Fibroblast of the aortic adventitia (primary cell): Measurements from ENCODE around the gene CHRM1. TPM values are rescaled to one million over a fixed set of nuclear protein-coding genes. Genes with fewer than 3 reads are reported as not detected.
"Not testable (repeated sequence)": the region's sequence is repeated elsewhere in the genome, so short reads cannot be mapped to it uniquely, and the experiment has no call there.

Experiments used
- DNase-seq: peaks from one replicate; pipeline ENCODE4 v3.0.0-alpha.2; 2010; ENCODE audit warnings: low read depth
- H3K4me3 ChIP-seq: 2 replicates; pipeline ENCODE4 v1.5.1; 2011; ENCODE audit warnings: low read depth, mild to moderate bottlenecking, control low read depth, low read length, moderate library complexity
- small RNA-seq: library from RNA; depleted of rRNA; stranded (forward); fragments of <200 nt; gene quantifications from one replicate; pipeline ENCODE3, GENCODE V24; 2012
- total RNA-seq: library from RNA; depleted of rRNA; stranded (reverse); fragments of >200 nt; gene quantifications from 2 replicates; pipeline ENCODE4 v1.2.3, GENCODE V29; 2012; ENCODE audit warnings: low replicate concordance
- TF ChIP-seq, protein P1 (sequence below): IDR thresholded peaks from 2 replicates; pipeline ENCODE4 v1.5.1; 2011; ENCODE audit warnings: mild to moderate bottlenecking, low read length, control low read depth, inconsistent platforms; ENCODE audit not compliant: insufficient read depth

CHRM1 gene
- total RNA-seq, 1 donor: not detected

DNA sequence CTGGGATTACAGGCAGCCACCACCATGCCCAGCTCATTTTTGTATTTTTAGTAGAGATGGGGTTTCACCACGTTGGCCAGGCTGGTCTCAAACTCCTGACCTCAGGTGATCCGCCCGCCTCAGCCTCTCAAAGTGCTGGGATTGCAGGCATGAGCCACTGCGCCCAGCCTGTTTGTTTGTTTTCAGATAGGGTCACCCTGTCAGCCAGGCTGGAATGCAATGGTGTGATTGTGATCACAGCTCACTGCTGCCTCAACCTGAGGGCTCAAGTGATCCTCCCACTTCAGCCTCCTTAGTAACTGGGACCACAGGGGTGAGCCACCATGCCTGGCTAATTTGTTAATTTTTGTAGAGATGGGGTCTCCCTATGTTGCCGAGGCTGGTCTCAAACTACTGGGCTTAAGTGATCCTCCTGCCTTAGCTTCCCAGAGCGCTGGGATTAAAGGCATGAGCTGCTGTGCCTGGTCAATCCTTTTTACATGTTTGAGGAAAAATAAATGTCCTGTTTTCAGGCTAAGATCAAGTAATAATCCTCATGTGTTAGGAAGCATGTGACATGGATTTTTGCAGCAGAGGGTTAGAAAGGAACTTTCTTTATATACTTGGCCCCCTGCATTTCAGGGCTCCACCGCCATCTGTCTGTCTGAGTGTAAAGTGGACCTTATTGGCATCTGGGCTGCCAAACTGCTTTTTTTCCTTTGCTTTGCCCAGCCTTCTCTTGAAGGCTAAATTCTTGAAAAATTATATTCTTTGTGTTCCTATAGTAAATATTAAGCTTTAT lies 45.3 kb downstream of the CHRM1 start:
- no peak overlapping the region for H3K4me3 ChIP-seq
- TF ChIP-seq, protein P1, sequence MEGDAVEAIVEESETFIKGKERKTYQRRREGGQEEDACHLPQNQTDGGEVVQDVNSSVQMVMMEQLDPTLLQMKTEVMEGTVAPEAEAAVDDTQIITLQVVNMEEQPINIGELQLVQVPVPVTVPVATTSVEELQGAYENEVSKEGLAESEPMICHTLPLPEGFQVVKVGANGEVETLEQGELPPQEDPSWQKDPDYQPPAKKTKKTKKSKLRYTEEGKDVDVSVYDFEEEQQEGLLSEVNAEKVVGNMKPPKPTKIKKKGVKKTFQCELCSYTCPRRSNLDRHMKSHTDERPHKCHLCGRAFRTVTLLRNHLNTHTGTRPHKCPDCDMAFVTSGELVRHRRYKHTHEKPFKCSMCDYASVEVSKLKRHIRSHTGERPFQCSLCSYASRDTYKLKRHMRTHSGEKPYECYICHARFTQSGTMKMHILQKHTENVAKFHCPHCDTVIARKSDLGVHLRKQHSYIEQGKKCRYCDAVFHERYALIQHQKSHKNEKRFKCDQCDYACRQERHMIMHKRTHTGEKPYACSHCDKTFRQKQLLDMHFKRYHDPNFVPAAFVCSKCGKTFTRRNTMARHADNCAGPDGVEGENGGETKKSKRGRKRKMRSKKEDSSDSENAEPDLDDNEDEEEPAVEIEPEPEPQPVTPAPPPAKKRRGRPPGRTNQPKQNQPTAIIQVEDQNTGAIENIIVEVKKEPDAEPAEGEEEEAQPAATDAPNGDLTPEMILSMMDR: no peak
- no peak for DNase-seq

DNA sequence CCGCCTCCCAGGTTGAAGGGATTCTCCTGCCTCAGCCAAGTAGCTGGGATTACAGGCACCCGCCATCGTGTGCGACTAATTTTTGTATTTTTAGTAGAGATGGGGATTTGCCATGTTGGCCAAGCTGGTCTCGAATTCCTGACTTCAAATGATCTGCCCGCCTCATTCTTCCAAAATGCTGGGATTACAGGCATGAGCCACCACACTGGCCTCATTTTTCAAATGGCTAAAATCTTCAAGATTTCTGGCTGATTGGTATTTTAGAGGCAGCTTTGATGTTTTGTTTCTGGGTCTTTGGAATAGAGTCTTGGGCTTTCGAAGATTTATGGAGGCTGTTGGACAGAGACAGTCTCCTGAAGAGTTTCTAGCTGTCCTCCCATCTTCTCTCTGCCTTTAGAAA lies 46.3 kb downstream of the CHRM1 start:
- DNase-seq: no peak
- TF ChIP-seq, protein P1: no peak
- no peak overlapping the region for H3K4me3 ChIP-seq

DNA sequence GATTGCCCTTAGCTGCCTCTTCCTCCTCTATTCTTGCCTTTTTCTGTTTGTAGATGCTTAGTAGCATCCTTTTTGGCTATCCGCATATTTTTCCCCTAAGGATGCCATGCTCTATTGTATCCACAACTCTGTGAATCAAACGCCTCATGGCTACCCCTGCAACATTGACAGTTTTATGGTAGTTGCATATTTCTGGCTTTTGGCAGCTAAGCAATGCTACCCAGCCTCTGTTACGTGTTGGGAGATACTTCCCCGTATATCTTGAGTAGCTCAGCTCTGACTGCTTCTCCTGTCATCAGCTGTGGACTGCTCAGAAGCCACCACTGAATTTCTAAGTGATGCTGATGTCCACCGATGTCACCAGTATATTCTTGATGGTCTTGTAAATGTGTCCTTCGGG lies 55.5 kb downstream of the CHRM1 start:
- no peak for DNase-seq
- H3K4me3 ChIP-seq: no peak overlapping the region
- TF ChIP-seq, protein P1: no peak

DNA sequence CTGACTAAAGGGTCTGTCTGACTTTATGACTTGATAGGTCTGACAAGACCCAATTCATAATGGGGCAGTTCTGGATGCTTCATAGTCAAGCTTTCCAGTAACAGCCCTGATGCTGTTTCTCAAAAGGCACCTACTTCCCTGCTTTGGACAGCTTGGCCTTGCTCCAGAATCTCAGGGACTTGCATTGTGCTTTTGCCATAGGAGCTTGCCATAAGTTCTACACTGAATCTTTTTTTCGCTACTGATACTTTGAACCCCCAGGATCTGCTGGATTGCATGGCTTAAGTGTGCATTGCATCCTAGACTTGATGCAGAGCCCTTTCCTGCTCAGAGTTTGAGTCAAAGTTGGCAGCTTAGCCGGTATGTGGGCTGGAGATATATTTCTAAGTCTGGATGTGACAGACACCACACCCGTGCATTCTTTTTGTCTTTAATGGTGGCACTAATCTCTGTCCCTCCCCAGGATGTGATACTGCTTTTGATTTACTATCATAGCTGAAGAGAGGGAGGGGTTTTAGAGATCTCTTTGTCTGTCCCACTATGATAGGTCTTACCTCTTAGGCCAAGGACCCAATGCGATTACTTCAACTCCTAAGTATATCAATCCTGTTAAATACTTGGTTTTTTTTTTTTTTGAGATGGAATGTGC lies 57.4 kb downstream of the CHRM1 start:
- peak; percentile 40 for DNase-seq
- TF ChIP-seq, protein P1: no peak
- no peak overlapping the region for H3K4me3 ChIP-seq

DNA sequence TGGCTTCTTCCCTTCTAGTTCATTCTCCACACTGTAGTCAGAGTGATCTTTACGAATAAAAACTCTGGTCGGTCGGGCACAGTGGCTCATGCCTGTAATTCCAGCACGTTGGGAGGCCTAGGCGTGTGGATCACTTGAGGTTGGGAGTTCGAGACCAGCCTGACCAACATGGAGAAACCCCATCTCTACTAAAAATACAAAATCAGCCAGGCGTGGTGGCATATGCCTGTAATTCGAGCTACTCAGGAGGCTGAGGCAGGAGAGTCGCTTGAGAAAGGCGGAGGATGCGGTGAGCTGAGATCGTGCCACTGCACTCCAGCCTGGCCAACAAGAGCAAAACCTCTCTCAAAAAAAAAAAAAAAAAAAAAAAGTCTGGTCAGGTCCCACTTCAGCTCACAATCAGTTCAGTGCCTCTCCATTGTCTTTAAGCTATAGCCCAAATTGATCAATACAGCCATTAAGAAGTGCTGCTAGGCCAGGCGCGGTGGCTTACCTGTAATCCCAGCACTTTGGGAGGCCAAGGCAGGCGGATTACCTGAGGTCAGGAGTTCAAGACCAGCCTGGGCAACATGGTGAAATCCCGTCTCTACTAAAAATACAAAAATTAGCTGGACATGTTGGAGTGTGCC lies 59.5 kb downstream of the CHRM1 start:
- H3K4me3 ChIP-seq, DNase-seq: not testable (repeated sequence)

DNA sequence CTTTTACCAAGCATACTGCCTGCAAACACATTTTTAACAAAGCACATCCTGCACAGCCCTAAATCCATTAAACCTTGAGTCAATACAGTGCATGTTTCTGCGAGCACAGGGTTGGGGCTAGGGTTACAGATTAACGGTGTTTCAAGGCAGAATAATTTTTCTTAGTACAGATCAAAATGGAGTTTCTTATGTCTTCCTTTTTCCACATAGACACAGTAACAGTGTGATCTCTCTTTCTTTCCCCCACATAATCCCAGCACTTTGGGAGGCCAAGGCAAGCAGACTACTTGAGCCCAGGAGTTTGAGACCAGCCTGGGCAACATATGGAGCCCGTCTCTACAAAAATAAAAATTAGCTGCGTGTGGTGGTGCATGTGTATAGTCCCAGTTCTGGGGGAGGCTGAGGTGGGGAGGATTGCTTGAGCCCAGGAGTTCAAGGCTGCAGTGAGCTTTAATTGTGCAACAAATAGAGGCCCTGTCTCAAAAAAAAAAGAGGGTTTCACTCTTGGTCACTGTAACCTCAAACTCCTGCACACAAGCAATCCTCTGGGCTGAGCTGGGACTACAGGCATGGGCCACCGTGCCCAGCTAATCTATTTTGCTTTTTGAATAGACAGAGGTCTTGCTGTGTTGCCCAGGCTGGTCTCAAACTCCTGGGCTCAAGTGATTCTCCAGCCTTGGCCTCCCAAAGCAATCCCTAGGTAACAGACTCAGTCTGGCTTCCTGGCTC lies 60.2 kb downstream of the CHRM1 start:
- H3K4me3 ChIP-seq: no peak overlapping the region
- DNase-seq: no peak
- TF ChIP-seq, protein P1: no peak

DNA sequence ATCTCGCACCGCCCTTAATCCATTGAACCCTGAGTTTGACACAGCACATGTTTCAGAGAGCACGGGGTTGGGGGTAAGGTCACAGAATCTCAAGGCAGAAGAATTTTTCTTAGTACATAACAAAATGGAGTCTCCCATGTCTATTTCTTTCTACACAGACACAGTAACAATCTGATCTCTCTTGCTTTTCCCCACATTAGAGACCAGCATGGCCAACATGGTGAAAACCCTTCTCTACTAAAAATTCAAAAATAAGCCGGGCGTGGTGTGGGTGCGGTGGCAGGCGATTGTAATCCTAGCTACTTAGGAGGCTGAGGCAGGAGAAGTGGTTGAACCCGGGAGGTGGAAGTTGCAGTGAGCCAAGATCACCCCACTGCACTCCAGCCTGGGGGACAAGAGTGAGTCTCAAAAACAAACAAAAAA lies 61.9 kb downstream of the CHRM1 start:
- DNase-seq, H3K4me3 ChIP-seq: not testable (repeated sequence)

Small RNA genes within 50 kb of the gene (small RNA-seq; reads per million reads assigned to genes)
- not detected for gene RN7SL259P

Other genes with a start within 250 kb of the CHRM1 start
- 6.8 and 31.3 TPM in 2 replicates for gene UQCC3, start 249.7 kb downstream of the CHRM1 start, total RNA-seq
- gene LBHD1, start 249.1 kb downstream of the CHRM1 start, total RNA-seq: 4.2 and 4.5 TPM in 2 replicates
- gene UBXN1, start 242.3 kb downstream of the CHRM1 start, total RNA-seq: 70.7 and 840 TPM in 2 replicates
- gene LRRN4CL, start 231.8 kb downstream of the CHRM1 start, total RNA-seq: 39.0 and 62.0 TPM in 2 replicates
- 34.4 and 43.5 TPM in 2 replicates for gene BSCL2, start 213.9 kb downstream of the CHRM1 start, total RNA-seq
- gene GNG3, start 213.7 kb downstream of the CHRM1 start, total RNA-seq: not detected in 2 replicates
- gene HNRNPUL2, start 193.9 kb downstream of the CHRM1 start, total RNA-seq: 10.4 and 16.7 TPM in 2 replicates
- 20.3 and 40.1 TPM in 2 replicates for gene TTC9C, start 192.9 kb downstream of the CHRM1 start, total RNA-seq
- gene ZBTB3, start 167.2 kb downstream of the CHRM1 start, total RNA-seq: 4.2 and 13.4 TPM in 2 replicates
- 17.0 and 76.5 TPM in 2 replicates for gene POLR2G, start 159.8 kb downstream of the CHRM1 start, total RNA-seq
- gene TAF6L, start 150.0 kb downstream of the CHRM1 start, total RNA-seq: 15.6 and 42.9 TPM in 2 replicates
- gene TMEM179B, start 134.0 kb downstream of the CHRM1 start, total RNA-seq: 39.4 and 54.7 TPM in 2 replicates
- 4.5 and 14.7 TPM in 2 replicates for gene TMEM223, start 129.4 kb downstream of the CHRM1 start, total RNA-seq
- gene NXF1, start 115.9 kb downstream of the CHRM1 start, total RNA-seq: 27.8 and 77.6 TPM in 2 replicates
- gene STX5, start 89.3 kb downstream of the CHRM1 start, total RNA-seq: 20.4 and 42.8 TPM in 2 replicates
- gene TEX54, start 88.5 kb downstream of the CHRM1 start, total RNA-seq: 0.54 TPM in 1 of 2 replicates, not detected in the other
- gene WDR74, start 81.8 kb downstream of the CHRM1 start, total RNA-seq: 29.5 and 29.8 TPM in 2 replicates
- 174 and 179 TPM in 2 replicates for gene SLC3A2, start 40.5 kb downstream of the CHRM1 start, total RNA-seq
- not detected in 2 replicates for gene SLC22A6, start 63.6 kb upstream of the CHRM1 start, total RNA-seq
- not detected in 2 replicates for gene SLC22A8, start 94.5 kb upstream of the CHRM1 start, total RNA-seq
- gene SLC22A24, start 222.9 kb upstream of the CHRM1 start, total RNA-seq: not detected in 2 replicates